8988T (cell line): ENCODE results near the gene HSPB7.
"Not testable (repeated sequence)": the region's sequence is repeated elsewhere in the genome, so short reads cannot be mapped to it uniquely, and the experiment has no call there.

Experiments
- DNase-seq: peaks from one replicate; pipeline ENCODE4 v3.0.0; 2011

HSPB7 gene

DNA sequence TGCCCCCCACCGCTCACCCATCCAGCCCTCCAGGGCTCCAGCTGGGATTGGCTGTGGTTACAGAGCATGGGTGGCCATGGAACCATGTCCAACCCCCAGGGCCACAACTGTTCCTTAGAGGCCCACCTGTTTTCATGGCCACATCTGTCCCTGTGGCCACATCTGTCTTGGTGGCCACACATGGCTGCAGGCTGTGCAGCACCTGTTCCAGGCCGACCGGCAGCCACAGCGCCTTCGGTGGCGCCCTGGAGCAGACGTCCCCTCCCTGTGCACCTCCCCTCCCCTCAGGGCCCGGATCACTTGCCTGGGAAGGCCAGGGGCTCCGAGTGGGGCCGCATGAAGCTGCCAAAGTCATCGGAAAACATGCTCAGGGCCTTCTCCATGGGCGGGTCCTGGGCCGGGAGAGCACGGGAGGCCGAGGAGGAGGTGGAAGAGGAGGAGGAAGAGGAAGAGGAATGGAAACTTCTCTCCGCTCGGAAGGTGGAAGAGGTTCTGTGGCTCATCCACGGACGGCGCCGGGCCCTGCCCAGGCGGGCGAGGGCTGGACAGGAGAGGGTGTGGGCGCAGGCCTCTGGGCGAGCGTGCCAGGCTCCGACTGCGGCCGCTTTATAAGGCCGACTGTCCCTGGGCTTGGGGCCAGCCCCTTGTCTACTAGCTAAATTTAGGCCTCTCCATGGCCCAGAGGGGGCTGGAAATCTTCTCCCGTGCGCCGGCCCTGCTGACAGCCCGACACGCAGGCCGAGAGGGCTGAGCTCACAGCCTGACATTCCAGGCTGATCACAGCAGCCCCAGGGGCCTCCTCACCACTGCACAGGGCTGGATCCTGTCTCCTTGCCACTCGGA lies at the start of gene HSPB7:
Gene HSPB7, minus strand, starts transcription at position 583 of the 843 bp plus-strand sequence. Its CDS starts 80 bp downstream, at position 503.
- DNase-seq = no peak

DNA sequence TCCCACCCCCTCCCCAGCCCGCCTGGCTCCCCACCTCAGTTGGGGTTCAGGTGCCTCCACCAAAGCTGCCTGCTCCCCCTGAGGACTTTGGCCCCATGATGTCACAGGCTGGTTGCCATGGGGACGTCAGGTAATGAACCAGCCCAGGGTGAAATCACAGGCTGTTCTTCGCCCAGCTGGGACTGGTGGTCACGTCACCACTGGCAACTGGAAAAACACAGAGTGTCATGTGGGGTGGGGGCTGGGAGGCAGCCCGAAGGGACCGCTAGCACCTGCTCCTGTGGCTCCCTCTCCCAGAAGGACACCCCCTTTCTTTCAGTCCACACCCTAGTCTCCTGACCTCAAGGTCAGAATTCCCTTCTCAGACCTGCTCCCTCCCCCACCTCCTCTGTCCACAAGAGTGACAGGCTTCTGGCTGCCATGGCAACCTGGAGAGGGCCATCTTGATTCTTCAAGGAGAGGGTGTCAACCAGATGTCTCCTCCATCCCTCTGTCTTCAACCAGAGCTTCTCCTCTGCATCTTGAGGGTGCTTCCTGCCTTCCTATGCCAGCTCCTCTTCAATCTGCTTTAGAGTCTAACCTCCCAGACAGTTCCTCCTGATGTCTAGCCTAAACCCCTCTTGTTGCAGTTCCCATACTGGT lies 49.4 kb upstream of the HSPB7 start:
- DNase-seq = no peak

DNA sequence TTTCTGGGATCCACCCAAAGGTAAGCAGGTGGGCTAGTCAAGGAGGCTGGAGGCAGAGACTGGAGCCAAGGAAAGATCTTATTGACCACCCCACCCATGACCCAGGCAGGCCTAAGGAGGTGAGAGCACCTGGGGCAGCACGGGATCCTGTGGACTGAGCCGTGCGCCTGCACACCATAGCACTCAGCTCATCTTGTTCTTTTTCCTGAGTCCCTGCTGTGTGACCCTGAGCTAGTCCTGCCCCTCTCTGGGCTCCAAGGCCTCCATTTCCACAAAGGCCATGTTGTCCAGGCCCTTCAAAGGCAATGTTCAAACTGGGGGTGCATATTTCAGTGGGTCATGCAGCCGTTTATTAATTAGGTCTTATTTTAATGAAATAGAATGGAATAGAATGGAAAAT lies 48.4 kb upstream of the HSPB7 start:
- DNase-seq = no peak

DNA sequence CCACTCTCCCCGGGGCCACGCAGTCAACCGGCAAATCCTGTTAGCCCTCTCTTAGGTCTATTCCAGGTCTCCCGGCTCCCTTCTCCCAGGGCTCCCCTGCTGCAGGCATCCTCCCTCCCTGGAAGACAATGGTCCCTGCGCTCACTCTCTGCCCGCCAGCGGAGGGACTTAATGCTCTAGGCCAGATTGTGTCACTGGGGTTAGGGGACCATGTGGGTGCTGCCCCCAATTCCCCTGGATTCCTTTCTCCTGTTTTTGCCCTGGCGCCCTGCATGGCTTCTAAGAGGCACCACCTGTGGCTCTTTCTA lies 47.4 kb upstream of the HSPB7 start:
- DNase-seq = no peak

DNA sequence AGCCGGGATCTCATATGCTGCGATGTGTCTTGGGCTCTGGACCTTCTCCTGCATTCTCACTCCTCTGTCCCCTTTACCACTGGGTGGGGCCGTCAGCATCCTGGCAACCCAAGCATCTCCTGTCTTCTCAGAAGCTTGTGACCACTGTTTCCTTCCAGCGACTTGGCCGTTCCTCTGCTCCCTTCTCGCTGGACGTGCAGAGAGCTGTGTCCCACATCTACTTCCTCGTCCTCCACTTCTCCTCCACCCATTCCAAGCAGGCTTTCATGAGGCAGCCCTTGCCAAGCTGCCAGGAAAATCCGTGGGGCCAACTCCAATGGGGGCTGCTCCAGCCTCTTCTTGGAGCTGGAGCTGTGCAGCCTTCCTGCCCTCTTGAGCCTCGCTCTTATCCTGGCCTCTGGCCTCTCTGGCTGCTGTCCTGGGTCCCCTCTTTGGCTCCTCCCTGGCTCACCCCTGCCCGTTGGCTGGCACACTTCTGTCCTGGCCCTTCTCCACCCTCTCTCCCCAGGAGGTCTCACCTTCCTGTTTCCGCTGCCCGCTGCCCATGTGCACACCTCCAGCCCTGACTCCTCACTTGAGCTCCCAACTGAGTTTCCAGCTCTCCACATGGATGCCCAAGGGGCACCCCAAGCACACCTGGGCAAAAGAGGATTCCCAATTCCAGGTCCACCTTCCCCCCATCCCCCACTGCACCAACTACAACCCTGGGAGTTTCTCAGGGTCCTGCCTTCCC lies 46.9 kb upstream of the HSPB7 start:
- no peak for DNase-seq

DNA sequence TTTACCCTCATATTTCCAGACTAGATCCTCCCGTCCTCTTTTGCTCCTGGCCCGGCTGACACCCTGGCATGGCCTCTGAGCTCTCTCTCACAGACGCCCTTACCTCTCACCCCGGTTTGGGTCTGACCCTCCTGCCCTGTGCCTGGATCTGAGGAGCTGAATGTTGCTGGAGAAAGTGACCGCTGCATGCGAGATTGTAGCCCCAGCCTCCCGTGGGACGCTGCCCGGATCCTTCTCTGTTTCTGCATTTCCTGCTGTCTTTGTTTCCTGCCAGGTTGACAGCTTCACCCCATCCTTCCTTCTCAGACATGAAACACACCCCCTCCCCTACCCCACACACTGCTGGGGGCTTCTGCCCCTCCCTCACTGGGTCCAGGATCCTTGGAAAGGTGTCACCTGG lies 46.1 kb upstream of the HSPB7 start:
- no peak for DNase-seq

GRCh38 chr1:16063226-16063829 lies 45.5 kb upstream of the HSPB7 start:
- no peak for DNase-seq

DNA sequence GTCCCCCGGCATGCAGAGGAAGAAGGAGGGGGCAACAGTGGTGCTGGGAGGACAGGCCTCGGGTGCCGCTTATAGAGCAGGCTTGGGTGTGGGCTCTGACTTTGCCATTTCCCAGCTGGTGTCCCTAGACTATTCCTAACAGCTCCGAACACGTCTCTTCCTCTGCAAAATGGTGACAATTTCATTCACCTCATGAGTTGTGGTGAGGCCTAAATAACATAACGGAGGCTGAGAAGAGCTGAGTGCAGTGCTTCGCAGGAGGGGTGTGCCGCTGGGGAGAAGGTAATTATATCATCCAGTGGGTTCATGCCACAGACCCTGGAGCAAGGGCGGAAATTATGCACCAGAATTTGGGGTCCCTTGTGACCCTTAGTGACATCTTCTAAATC lies 44.8 kb upstream of the HSPB7 start:
- not testable (repeated sequence) for DNase-seq

GRCh38 chr1:16061989-16062686 lies 44.3 kb upstream of the HSPB7 start:
- DNase-seq = not testable (repeated sequence)

DNA sequence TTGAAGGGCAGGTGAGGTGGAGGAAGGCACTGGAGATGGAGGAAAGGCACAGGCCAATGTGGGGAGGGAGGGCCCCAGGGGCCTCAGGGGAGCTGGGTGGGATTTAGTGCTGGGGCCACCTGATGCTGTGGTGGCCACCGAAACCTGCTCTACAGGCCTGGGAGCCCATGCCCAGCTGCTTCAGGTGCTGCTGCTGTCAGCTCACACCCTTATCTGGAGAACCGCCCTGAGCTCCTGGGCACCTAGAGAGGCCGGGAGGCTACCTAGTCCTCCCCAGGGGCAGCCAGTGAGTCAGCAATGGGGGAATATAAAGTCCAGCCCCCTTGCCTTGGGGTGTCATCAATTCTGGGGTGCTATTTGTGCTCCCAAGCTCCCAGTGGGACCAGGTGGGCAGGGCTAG lies 43.4 kb upstream of the HSPB7 start:
- DNase-seq = no peak

DNA sequence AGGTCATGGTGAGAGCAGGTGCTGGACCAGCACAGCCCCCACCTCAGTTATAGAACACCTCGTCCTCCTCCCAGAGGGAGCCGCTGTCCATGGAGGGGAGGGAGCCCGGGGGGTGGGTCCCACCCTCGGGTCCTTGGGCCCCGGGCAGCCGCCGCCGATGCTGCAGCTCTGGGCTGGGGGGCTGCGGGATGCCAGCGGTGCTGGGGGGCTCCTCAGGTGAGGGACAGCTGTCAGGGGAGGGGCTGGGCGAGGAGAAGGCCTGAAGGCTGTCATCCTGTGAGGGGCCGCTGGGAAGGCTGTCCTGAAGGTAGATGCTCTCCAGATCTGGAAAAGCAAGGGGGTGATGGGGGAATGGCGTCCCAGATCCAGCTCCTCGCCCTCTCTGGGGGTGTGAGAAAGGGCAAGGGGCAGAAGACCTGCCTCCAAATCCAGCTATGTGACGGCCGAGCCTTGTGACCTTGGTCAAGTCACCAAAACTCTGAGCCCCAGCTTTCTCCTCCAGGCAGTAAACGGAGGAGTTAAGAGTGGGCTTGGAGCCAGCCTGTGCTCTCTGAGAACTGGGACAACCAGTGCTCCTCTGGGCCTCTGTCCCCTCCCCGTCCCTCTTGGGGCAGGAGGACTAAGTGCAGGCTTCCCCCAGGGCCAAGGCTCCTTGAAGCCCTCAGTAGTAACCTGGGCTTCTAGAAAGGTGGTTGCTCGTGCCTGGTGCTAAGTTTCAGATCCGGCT lies 40.7 kb upstream of the HSPB7 start:
- DNase-seq = not testable (repeated sequence)

DNA sequence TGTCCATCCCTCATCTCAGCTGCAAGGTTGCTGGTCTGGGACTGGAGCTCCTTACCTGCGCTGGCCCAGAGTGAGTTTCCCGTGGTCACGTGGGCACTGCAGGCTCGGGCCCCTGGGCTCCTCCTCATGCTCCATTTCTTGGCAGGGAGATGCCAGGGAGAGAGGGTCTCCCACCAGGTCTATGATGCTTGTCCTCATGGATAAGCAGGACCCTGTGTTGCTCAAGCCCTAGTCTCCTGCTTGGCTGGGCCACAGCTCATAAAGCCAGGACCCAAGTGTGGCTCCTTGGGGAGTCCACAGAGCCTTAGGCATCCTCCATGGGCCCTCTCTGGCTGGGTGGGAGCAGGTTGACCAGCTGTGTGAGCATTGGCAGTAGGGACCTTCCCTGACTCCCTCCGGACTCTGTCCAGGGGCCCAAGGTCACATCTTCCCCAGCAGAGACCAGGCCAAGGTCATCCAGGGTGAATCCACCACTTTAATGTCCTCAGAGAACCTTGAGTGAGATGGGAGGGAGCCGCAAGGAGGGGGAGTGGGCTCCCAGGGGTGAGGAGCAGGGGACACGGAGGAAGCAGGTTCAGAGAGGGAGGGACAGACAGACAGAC lies 39.6 kb upstream of the HSPB7 start:
- not testable (repeated sequence) for DNase-seq

GRCh38 chr1:16056521-16056912 lies 38.7 kb upstream of the HSPB7 start:
- not testable (repeated sequence) for DNase-seq

DNA sequence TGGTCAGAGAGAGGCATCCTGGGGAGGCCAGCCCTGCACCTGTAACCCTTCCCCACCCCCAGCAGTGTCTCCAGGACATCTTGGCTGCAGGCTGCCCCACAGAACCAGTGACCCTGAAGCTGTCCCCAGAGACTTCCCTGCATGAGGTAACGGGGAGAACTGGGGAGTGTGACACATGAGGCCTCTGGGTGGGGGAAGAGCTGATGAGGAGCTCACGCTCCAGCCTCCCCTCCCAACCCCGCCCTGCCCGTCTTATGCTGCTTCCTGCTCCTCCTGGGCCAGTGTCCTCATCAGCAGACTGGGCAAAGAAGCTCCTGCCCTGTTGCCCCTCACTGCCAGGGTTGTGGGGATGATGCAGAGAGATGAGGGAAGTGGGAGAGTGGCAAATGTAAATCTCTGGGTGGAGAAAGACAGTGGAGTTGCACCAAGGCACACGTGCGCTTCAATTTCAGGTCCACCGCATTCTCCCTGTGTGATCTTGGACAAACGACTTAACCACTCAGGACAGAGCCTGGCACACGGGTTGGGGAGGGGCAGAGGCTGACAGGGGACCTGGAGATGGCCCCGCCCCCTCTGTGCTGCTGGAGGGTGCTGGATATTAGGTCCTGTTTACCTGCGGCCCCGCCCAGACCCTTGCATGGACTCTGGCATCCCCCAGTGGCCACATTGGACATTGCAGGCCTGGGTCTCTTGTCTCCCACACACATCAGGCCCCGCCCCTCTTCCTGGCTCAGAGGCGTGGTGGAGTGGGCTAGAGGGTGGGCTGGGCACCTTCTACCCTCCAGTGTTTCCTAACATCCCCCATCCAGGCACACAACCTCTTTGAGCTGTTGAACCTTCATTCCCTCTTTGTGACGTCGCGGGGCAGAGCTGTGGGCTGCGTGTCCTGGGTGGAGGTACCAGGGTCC lies 38.0 kb upstream of the HSPB7 start:
- peak; percentile 85 for DNase-seq

GRCh38 chr1:16054598-16055540 lies 37.0 kb upstream of the HSPB7 start:
- DNase-seq = no peak

DNA sequence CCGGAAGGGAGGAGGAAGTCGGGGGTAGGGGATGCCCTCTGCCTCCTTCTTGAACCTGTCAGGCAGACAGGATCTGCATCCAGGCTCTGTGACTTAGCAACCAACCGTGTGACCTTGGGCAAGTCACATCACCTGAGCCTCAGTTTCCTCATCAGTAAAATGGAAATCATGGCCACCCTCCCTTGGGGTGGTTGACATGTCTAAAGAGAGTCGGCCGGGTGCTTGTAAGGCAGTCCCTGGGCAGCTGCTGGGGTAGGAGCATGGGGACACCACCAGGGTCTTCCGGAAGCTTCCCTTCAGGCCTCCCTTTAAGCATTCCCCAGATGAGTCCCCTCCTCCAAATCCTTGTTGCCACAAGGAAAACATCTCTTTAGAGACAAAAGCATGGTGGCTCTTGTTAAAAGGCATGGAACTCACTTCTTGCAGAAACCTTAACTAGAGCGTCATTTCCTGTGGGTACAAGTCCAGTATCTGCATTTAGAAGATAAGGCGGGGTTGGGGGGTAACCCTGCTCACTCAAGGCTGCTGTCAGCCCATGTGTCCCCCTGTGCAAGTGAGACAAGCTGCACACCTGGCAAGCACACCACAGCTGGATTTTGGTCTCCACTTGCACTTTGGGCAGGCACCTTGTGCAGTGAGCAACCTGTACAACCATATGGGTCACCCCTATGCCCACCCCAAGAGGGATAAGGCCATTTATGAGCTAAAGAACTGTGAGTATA lies 36.1 kb upstream of the HSPB7 start:
- no peak for DNase-seq

GRCh38 chr1:16051949-16052348 lies 34.1 kb upstream of the HSPB7 start:
- not testable (repeated sequence) for DNase-seq

GRCh38 chr1:16051039-16051438 lies 33.2 kb upstream of the HSPB7 start:
- no peak for DNase-seq

DNA sequence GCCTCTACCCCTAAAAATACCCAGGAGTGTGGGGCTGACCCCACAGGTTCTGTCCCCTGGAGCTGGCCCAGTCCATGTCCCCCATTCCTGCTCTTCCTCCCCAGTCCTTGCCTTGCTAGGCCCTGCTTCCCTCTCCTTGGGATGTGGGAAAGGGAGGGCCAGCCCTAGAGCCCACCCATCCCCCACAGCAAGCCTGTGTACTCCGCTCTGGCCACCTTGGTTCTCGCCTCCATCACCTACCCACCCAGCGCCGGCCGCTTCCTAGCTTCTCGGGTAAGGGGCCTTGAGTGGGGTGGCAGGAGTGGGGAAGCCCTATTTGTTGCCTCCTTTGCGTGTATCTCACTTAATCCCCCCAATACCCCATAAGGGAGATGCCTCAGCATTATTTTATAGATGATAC lies 32.5 kb upstream of the HSPB7 start:
- DNase-seq = no peak
